Measurements from ENCODE around the gene ARMC2.
"Not testable (repeated sequence)": the region's sequence is repeated elsewhere in the genome, so short reads cannot be mapped to it uniquely, and the experiment has no call there.

The ARMC2 gene

GRCh38 chr6:108921547-108922361, 73.5 kb downstream of the ARMC2 start:
- DNase-seq, result peak; percentile 4

DNA sequence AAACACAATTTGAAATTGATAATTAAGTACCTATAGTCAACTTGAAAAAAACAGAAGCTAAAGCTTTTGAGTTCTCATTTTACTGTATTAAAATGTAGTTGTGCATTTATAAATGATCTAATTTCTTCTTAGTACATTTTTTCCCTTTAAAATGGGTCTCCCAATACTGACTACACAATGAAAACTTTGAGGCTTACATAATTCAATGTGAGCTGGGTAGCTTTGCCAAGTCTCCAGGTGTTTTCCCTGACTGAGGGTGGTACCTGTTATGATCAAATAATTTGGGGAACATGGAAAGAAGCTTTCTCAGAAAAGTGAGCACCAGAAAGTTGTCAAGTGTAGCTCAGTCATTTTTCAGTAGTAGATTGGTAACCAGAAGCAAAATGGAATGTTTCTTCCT, 74.3 kb downstream of the ARMC2 start:
- DNase-seq, result no peak

- DNase-seq, result no peak
These were observed 79.7 kb downstream of the ARMC2 start for GRCh38 chr6:108927927-108928326.

DNA sequence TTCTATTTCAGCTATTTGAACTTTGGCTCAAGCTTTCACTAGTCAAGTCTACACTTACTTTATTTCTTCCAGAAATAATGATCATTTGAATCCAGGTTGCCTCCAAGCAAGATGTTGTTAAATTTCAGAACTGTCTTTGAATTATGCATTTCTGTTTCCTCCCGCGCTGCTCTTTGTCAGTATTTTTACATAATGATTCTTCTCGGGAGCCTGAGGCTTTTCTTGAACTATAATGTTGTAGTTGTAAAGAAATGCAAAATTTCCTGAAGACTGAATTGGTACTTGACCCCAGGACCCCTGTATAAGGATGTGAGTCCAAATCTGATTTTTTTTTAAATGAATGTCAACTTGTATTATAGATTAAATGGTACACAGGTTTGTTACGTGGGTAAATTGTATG, 80.4 kb downstream of the ARMC2 start:
- DNase-seq, result no peak

GRCh38 chr6:108931090-108931489, 82.9 kb downstream of the ARMC2 start:
- DNase-seq, result not testable (repeated sequence)

GRCh38 chr6:108937170-108937569, 88.9 kb downstream of the ARMC2 start:
- no peak for DNase-seq

DNA sequence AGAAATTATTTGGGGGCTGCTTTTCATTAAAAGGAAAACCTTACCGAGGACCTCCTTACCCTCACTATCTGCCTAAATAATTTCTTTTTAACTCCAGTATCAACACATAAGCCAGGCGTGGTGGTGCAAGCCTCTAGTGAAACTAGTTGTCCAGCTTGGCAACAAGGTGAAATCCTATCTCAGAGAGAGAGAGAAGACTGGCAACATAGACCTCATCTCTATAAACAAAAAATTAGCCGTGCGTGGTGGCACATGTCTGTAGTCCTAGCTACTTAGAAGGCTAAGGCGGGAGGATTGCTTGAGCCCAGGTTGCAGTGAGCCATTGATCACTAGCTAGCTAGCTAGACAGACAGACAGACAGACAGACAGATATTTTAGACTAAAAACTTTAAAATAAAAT, 92.5 kb downstream of the ARMC2 start:
- no peak for DNase-seq

GRCh38 chr6:108941281-108941680, 93.1 kb downstream of the ARMC2 start:
- no peak for DNase-seq

DNA sequence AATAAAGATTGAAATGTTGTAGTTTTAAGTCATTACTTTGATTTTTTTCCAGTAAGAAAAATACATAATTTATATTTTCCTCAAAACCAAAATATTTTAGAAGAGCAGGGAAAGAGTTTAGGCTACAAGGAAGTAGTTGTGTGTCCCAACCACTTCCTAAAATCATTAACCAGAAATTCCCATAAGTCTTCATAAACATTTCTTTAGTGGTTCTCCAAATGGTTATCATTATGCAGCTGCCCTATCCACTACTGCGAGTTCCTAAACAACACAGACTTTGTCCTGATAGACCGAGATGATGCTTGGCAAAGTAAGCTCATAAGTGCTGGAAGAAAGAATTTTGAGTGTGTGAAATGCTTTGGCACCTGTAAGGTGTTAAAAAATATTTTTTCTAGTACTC, 93.6 kb downstream of the ARMC2 start:
- DNase-seq, result no peak

DNA sequence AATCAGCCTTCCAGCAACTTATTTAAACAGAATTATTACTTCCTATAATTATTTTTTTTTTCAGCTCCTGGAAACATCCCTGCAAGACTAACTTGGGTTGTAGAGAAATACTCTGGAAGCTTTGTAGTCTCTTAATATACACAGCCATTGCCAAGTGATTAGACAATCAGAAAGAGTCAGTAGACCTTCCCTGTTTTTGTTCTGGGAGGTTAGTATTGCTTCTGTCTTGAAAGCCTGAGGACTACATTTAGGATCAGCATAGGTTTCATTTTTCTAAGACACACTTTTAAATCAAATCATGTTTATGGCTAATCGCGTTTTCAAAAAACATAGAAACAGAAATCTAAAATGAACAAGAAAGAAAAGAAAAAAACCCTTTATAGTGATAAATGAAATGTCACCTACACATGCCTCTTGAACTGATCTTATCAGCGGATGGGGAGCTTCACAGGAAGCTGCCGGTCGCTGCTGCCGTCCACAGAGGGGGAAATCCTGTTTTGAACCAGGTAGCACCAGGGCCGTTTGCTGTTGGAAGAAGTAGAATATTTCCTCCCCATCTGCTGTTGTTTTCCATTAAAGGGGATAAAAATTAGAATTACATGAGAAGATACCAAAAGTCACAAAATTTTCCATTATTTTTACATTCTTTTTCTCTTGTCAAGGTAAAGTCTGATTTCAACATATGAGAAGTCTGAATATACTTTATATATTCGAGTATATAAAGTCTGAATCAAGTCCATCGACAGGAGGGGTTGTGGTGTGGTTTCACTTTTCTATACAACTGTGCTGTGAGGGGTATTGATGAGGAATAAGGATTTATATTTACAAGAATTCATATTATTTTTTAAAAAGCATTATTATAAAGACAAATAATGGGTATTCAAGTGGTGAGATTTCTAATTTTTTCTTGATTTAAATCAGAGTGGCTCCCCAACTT, 94.6 kb downstream of the ARMC2 start:
- DNase-seq, result no peak

GRCh38 chr6:108944071-108944470, 95.8 kb downstream of the ARMC2 start:
- DNase-seq, result no peak

GRCh38 chr6:108944707-108945680, 96.8 kb downstream of the ARMC2 start:
- no peak for DNase-seq

- DNase-seq, result no peak
These were observed 97.5 kb downstream of the ARMC2 start for GRCh38 chr6:108945681-108946159.

DNA sequence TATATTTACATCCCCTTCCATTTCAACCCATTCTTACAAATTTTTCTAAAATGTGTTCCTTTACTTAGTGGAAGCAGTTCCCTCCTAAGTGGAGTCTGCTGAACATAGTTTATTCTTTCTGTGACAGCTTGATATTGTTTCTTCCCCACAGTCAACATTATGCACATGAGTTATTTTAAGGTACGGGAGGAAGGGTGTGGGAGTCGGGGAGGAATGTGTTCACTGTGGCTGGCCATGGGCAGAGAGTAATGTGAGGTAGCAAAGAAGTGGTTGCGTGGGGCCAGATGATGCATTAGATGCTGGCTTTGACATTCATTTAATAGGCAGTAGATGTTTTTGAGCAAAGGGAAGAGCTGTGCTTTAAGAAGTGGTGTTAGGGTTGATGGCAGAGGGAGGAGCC, 98.5 kb downstream of the ARMC2 start:
- no peak for DNase-seq

DNA sequence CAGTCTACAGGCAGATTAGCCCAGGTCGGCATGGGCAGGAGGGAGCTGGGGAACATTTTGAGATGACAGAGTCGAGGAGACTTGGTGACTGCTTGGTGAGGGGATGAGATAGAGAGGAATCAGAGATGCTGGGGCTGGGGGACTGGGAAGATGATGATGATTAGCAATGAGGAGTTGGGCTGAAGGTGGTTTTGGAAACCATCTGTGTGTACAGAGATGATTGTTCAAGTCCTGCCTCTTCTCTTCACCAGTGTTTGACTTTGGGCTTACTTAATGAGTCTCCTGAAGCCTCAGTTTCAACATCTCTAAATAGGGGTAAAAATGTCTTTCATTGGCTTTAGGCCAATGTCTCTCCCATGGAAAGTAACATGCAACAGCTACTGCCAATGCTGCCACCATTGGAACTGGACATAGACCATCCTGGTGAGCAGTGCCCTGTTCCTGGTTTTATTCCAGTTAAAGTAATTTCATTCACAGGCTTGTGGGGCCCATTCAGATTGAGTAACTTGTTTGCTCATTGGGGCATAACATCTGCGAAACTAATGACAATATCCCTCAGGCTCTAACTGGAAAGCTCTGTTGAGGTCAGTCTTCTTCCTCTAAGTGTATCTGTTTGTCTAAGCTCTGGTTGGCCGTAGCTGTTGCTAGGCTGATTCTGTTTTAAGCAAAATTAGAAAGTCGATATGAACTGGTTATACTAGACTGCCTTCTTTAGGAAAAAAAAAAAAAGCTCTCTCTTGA, 99.1 kb downstream of the ARMC2 start:
- no peak for DNase-seq

GRCh38 chr6:108948181-108948661, 100.0 kb downstream of the ARMC2 start:
- no peak for DNase-seq

- DNase-seq, result no peak
These were observed 103.2 kb downstream of the ARMC2 start for GRCh38 chr6:108951351-108951953.

DNA sequence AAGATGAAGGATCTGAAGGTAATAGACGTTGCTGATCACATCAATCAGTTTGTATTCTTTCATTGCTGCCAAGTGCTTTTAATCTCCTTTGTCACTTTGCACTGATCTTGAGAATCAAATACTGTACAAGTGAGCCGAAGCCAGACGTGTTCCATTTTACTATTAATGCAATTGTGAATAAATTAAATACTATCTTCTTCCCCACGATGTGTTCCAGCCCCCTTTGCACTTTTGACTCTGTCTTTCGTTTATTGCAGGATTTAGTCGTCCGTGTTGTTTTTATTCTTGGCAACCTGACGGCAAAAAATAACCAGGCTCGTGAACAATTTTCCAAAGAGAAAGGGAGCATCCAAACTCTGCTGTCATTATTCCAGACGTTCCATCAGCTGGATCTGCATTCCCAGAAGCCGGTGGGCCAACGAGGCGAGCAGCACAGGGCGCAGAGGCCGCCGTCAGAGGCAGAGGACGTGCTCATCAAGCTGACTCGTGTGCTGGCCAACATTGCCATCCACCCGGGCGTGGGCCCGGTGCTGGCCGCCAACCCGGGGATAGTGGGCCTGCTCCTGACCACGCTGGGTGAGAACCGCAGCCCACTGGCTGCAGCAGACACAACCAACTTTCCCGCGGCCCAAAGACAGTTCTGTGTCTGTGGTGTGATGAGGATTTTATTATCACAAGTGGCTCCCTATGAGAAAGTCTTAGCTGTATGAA, 104.7 kb downstream of the ARMC2 start:
- DNase-seq, result no peak

DNA sequence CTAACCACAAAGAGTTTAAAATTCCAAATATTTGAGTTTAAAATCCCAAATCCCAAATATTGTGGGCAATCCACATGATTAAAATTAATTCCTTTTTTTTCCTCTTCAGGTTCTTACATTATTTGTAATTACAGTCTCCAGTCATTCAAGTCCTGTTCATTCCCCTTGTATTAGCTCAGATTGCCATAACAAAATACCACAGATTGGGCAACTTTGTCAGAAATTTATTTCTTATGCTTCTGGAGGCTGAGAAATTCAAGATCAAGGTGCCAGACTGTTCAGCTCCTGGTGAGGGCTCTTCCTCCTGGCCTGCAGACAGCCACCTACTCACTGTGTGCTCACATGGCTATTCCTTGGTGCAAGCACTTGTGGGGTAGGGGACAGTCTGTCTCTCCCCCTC, 105.5 kb downstream of the ARMC2 start:
- no peak for DNase-seq

GRCh38 chr6:108955329-108955949, 107.2 kb downstream of the ARMC2 start:
- DNase-seq, result no peak
